ENCODE data around the gene FAM193A. TPM values are rescaled to one million over a fixed set of nuclear protein-coding genes. Genes with fewer than 3 reads are reported as not detected.

The FAM193A gene
- total and polyA plus RNA-seq, 2 experiments from 2014 or later = 12.0 to 22.9 TPM

- Mint-ChIP-seq H3K9me3 (no peaks in the 10 kb centered on the region; the same call in 2 of the 3 replicates), H3K4me3 (no peak overlapping the region), H3K36me3 (ENCODE audit: low read depth) (peaks cover 33% of the 10 kb centered on the region), H3K4me1 (peaks cover 27% of the 10 kb centered on the region), H3K27ac (peak overlapping the region; percentile 62; the same call in 1 of the 2 replicates), H3K27me3 (ENCODE audit: insufficient read depth, low read depth, poor library complexity) (peaks cover 7% of the 10 kb centered on the region)
- Histone ChIP-seq H2AFZ (no peak overlapping the region), H3K27me3 (ENCODE audit: insufficient read depth) (no peaks in the 10 kb centered on the region), H3K4me3 (no peak overlapping the region), H3K4me2 (no peak overlapping the region), H4K20me1 (replicated peaks; ENCODE audit: insufficient read depth) (peaks cover 26% of the 10 kb centered on the region), H3K9me2 (ENCODE audit: insufficient read depth) (no peaks in the 10 kb centered on the region), H3K27ac (ENCODE audit: low read depth) (peak overlapping the region; percentile 69; the same call in 1 of the 2 replicates), H3K4me1 (ENCODE audit: insufficient read depth) (peaks cover 7% of the 10 kb centered on the region; the same call in 1 of the 2 replicates), H3K79me2 (replicated peaks; ENCODE audit: insufficient read depth) (peaks cover 62% of the 10 kb centered on the region), H3K36me3 (ENCODE audit: insufficient read depth) (no peaks in the 10 kb centered on the region), H3F3A (replicated peaks; ENCODE audit: low read depth) (0 out of 2 replicates have a peak, but pooled peaks cover 3% of the 10 kb centered on the region)
- ATAC-seq (no peak), DNase-seq (ENCODE audit: low spot score) (no peak)
- TF ChIP-seq ETS1 (IDR thresholded peaks at IDR 0.05) (no peak), NANOG (IDR thresholded peaks at IDR 0.05; ENCODE audit: borderline replicate concordance) (no peak), JUNB (IDR thresholded peaks at IDR 0.05; ENCODE audit: unreplicated experiment) (no peak), EZH2 (IDR thresholded peaks at IDR 0.05; ENCODE audit: low read depth, unreplicated experiment) (no peak), POLR2AphosphoS5 (IDR thresholded peaks at IDR 0.05; ENCODE audit: low read depth) (no peak), EZH2phosphoT487 (IDR thresholded peaks at IDR 0.05; ENCODE audit: unreplicated experiment) (no peak), STAT1 (IDR thresholded peaks at IDR 0.05; ENCODE audit: unreplicated experiment) (no peak), ZNF331 (CRISPR knock-in tag; IDR thresholded peaks at IDR 0.05; ENCODE audit: low read depth) (no peak)
- TF ChIP-seq, protein P1, sequence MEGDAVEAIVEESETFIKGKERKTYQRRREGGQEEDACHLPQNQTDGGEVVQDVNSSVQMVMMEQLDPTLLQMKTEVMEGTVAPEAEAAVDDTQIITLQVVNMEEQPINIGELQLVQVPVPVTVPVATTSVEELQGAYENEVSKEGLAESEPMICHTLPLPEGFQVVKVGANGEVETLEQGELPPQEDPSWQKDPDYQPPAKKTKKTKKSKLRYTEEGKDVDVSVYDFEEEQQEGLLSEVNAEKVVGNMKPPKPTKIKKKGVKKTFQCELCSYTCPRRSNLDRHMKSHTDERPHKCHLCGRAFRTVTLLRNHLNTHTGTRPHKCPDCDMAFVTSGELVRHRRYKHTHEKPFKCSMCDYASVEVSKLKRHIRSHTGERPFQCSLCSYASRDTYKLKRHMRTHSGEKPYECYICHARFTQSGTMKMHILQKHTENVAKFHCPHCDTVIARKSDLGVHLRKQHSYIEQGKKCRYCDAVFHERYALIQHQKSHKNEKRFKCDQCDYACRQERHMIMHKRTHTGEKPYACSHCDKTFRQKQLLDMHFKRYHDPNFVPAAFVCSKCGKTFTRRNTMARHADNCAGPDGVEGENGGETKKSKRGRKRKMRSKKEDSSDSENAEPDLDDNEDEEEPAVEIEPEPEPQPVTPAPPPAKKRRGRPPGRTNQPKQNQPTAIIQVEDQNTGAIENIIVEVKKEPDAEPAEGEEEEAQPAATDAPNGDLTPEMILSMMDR (conservative IDR thresholded peaks at IDR 0.05; ENCODE audit: low read depth in 2 of 2) = no peak
- TF ChIP-seq, protein P2, sequence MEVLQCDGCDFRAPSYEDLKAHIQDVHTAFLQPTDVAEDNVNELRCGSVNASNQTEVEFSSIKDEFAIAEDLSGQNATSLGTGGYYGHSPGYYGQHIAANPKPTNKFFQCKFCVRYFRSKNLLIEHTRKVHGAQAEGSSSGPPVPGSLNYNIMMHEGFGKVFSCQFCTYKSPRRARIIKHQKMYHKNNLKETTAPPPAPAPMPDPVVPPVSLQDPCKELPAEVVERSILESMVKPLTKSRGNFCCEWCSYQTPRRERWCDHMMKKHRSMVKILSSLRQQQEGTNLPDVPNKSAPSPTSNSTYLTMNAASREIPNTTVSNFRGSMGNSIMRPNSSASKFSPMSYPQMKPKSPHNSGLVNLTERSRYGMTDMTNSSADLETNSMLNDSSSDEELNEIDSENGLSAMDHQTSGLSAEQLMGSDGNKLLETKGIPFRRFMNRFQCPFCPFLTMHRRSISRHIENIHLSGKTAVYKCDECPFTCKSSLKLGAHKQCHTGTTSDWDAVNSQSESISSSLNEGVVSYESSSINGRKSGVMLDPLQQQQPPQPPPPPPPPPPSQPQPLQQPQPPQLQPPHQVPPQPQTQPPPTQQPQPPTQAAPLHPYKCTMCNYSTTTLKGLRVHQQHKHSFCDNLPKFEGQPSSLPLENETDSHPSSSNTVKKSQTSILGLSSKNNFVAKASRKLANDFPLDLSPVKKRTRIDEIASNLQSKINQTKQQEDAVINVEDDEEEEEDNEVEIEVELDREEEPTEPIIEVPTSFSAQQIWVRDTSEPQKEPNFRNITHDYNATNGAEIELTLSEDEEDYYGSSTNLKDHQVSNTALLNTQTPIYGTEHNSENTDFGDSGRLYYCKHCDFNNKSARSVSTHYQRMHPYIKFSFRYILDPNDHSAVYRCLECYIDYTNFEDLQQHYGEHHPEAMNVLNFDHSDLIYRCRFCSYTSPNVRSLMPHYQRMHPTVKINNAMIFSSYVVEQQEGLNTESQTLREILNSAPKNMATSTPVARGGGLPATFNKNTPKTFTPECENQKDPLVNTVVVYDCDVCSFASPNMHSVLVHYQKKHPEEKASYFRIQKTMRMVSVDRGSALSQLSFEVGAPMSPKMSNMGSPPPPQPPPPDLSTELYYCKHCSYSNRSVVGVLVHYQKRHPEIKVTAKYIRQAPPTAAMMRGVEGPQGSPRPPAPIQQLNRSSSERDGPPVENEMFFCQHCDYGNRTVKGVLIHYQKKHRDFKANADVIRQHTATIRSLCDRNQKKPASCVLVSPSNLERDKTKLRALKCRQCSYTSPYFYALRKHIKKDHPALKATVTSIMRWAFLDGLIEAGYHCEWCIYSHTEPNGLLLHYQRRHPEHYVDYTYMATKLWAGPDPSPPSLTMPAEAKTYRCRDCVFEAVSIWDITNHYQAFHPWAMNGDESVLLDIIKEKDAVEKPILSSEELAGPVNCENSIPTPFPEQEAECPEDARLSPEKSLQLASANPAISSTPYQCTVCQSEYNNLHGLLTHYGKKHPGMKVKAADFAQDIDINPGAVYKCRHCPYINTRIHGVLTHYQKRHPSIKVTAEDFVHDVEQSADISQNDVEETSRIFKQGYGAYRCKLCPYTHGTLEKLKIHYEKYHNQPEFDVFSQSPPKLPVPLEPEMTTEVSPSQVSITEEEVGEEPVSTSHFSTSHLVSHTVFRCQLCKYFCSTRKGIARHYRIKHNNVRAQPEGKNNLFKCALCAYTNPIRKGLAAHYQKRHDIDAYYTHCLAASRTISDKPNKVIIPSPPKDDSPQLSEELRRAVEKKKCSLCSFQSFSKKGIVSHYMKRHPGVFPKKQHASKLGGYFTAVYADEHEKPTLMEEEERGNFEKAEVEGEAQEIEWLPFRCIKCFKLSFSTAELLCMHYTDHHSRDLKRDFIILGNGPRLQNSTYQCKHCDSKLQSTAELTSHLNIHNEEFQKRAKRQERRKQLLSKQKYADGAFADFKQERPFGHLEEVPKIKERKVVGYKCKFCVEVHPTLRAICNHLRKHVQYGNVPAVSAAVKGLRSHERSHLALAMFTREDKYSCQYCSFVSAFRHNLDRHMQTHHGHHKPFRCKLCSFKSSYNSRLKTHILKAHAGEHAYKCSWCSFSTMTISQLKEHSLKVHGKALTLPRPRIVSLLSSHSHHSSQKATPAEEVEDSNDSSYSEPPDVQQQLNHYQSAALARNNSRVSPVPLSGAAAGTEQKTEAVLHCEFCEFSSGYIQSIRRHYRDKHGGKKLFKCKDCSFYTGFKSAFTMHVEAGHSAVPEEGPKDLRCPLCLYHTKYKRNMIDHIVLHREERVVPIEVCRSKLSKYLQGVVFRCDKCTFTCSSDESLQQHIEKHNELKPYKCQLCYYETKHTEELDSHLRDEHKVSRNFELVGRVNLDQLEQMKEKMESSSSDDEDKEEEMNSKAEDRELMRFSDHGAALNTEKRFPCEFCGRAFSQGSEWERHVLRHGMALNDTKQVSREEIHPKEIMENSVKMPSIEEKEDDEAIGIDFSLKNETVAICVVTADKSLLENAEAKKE (CRISPR knock-in tag; IDR thresholded peaks at IDR 0.05) = no peak
These were observed 88.5 kb downstream of the FAM193A start for GRCh38 chr4:2624782-2625530.
